ENCODE results near the gene ABCC4.

Gene ABCC4

GRCh38 chr13:95035311-95036109 is 265.7 kb downstream of the ABCC4 start:
- DNase-seq: no peak

GRCh38 chr13:95033890-95034289 is 267.4 kb downstream of the ABCC4 start:
- no peak for DNase-seq

GRCh38 chr13:95032121-95032520 is 269.1 kb downstream of the ABCC4 start:
- DNase-seq: no peak

GRCh38 chr13:95030821-95031343 is 270.4 kb downstream of the ABCC4 start:
- DNase-seq: no peak

- DNase-seq: no peak
These were observed 273.6 kb downstream of the ABCC4 start for GRCh38 chr13:95027638-95028037.

GRCh38 chr13:95025116-95025515 is 276.1 kb downstream of the ABCC4 start:
- DNase-seq: no peak

- DNase-seq: no peak
These were observed 277.8 kb downstream of the ABCC4 start for GRCh38 chr13:95023405-95023804.

- DNase-seq: no peak
These were observed 280.8 kb downstream of the ABCC4 start for GRCh38 chr13:95020298-95020987.

- no peak for DNase-seq
These were observed 281.4 kb downstream of the ABCC4 start for GRCh38 chr13:95019886-95020285.

GRCh38 chr13:95007322-95007721 is 293.9 kb downstream of the ABCC4 start:
- no peak for DNase-seq

- DNase-seq: no peak
These were observed 296.0 kb downstream of the ABCC4 start for GRCh38 chr13:95005300-95005699.

GRCh38 chr13:95003019-95003813 is 298.0 kb downstream of the ABCC4 start:
- DNase-seq: no peak

GRCh38 chr13:95002126-95002525 is 299.1 kb downstream of the ABCC4 start:
- no peak for DNase-seq

- no peak for DNase-seq
These were observed 301.4 kb downstream of the ABCC4 start for GRCh38 chr13:94999871-95000270.

GRCh38 chr13:94997126-94997525 is 304.1 kb downstream of the ABCC4 start:
- DNase-seq: no peak

GRCh38 chr13:94996445-94996844 is 304.8 kb downstream of the ABCC4 start:
- no peak for DNase-seq

- no peak for DNase-seq
These were observed 306.7 kb downstream of the ABCC4 start for GRCh38 chr13:94994506-94994905.

GRCh38 chr13:94993616-94994015 is 307.6 kb downstream of the ABCC4 start:
- no peak for DNase-seq

GRCh38 chr13:94992036-94992960 is 309.0 kb downstream of the ABCC4 start:
- no peak for DNase-seq

GRCh38 chr13:94988654-94989053 is 312.6 kb downstream of the ABCC4 start:
- no peak for DNase-seq

GRCh38 chr13:94987869-94988268 is 313.4 kb downstream of the ABCC4 start:
- DNase-seq: no peak

GRCh38 chr13:94987081-94987480 is 314.2 kb downstream of the ABCC4 start:
- no peak for DNase-seq
